Measurements from ENCODE around the gene FXYD7.

GRCh38 chr19:35150445-35150844 is 7.4 kb downstream of the FXYD7 start:
- TF ChIP-seq, protein P1, sequence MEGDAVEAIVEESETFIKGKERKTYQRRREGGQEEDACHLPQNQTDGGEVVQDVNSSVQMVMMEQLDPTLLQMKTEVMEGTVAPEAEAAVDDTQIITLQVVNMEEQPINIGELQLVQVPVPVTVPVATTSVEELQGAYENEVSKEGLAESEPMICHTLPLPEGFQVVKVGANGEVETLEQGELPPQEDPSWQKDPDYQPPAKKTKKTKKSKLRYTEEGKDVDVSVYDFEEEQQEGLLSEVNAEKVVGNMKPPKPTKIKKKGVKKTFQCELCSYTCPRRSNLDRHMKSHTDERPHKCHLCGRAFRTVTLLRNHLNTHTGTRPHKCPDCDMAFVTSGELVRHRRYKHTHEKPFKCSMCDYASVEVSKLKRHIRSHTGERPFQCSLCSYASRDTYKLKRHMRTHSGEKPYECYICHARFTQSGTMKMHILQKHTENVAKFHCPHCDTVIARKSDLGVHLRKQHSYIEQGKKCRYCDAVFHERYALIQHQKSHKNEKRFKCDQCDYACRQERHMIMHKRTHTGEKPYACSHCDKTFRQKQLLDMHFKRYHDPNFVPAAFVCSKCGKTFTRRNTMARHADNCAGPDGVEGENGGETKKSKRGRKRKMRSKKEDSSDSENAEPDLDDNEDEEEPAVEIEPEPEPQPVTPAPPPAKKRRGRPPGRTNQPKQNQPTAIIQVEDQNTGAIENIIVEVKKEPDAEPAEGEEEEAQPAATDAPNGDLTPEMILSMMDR (IDR thresholded peaks at IDR 0.05), result no peak
- TF ChIP-seq POLR2A (IDR thresholded peaks at IDR 0.05), result no peak

All from esophagus squamous epithelium (tissue), 4 donors.